HG03108 (cell line): ENCODE results near the gene SP140.
"Not testable (repeated sequence)": the region's sequence is repeated elsewhere in the genome, so short reads cannot be mapped to it uniquely, and the experiment has no call there.

Source experiments
- ATAC-seq: cut with Tn5 transposase; IDR thresholded peaks from one replicate; pipeline ENCODE4 v1.9.1; 2021; ENCODE audit warnings: moderate library complexity; ENCODE audit not compliant: unreplicated experiment

SP140 gene

GRCh38 chr2:230324503-230324902 lies 99.0 kb downstream of the SP140 start:
- no peak for ATAC-seq

DNA sequence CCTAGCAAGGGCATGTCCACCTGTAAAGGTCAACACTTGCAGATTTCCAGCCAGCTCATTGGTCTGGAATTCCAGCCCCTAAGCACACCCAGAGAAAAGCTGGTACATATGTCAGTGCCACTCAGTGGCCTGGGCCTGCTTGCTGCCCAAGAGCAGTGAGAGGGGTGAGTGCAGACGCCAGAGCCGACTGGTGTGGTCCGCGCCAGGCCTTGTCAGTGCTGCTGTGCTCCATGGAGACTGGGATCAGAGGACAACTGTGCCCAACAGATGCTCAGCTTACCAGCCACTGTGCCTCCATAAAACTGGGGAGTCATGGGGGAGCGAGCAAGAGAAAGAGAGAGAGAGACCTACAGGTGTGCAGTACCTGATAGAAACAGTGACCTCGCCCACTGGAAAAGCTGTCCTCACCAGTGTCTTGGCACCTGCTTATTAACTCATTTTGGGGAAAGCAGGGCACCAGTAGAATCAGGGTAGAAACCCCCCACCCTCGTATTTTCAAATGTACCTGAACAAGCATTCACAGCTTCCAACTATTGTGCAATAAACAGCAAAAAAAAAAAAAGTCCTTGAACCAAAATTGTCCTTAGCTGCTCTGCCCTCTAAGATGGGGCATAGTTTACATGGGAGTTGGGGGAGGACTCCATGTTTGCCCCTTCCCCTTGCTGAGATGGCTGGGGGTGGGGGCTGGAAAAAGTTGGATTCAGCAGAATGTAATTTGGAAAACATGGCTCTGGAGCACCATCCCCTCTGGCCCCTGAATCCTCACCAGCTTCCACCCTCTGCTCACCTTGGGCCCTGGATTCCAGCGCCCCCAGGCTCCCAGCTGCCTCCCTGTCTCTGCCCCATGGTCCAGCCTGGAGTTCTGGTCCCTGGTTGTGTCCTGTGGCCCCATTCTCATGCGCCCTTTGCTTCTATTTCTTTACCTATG lies 100.0 kb downstream of the SP140 start:
- no peak for ATAC-seq

DNA sequence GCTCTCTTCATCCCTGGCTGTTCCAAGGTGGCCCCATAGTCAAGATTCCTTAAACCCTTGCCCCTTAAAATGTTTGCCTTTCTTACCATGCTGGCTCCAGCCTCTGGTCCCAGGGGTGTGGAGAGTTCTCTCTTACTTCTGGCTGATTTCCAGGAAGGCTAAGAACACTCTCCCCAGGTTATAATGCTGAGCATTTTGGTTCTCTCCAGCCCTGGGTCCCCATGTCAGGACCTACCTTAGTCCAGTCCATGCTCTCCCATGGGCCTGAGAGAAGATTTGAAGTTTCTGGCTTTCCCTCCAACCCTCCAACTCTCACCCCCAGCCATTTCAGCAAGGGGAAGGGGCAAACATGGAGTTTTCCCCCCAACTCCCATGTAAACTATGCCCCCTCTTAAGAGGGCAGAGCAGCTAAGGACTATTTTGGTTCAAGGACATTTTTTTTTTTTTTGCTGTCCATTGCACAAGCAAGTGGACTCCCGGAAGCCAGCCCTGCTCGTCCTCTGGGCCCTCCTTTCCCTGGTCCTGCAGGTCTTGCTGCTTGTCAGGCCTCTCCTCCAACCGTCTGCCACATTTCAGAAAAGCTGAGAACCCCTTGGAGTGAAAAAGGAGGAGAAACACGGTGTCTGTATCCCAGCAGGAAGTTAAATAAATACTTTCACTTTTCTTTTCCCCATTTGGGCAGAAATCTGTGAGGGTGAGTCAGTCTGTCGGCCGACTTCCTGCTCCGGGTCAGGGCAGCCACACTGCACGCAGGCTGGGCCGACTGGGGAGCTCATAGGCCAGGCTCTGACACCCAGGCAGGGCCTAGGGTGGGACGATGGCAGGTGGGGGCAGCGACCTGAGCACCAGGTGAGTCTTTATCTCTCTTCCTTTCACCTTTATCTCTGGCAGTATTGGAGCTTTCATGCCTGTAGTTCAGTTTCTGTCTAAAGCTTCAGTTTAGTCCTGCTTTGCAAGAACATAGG lies 101.2 kb downstream of the SP140 start, which contains the start of gene SP140L:
TSS of gene SP140L (plus strand) at position 741 of the 965 bp plus-strand sequence. CDS start at position 818, 77 bp downstream.
- ATAC-seq, result peak; percentile 82

- peak; percentile 53 for ATAC-seq
These were observed 102.0 kb downstream of the SP140 start for GRCh38 chr2:230327418-230328154.

DNA sequence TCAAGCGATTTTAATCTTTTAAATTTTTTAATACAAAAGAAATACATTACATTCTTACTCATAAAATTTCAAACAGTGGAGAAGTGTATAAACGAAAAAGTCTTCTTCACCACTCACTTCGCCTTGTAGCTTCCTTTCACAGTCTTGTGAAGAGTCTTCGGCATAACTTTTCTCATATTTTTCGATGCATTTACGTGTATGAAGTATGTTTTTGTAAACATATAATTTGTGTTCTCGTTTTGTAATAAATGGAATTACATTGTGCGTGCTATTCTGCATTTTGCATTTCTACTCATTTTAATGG lies 102.6 kb downstream of the SP140 start:
- no peak for ATAC-seq

DNA sequence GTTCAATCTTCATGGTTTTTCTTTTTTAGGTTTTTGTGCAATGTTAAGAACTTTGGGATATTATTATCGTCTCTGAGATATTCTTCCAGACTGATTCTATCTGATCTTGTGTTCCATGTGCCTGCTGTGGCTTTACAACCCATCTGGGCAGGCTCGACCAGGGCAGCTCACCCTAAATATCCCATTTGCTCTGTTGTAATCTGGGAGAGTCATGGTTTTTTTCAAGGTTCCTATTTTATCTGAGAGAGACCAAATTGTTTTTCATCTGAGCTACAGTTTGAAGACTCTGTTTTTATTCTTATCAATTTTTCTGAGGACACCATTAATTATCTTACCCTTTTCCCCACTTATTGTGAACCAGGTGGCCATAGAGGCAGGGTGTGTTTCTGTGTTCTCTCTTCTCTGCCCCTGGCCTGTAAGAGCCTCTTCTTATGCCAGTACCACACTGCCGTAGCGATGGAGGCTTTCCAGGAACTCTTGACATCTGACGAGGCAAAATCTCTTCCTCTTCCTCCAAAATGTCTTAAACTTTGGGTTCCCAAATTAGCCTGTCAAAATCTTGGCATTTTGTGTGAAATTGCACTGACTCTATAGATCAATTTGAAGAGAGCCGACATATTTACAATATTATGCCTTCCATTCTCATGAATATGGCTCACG lies 104.5 kb downstream of the SP140 start:
- no peak for ATAC-seq

DNA sequence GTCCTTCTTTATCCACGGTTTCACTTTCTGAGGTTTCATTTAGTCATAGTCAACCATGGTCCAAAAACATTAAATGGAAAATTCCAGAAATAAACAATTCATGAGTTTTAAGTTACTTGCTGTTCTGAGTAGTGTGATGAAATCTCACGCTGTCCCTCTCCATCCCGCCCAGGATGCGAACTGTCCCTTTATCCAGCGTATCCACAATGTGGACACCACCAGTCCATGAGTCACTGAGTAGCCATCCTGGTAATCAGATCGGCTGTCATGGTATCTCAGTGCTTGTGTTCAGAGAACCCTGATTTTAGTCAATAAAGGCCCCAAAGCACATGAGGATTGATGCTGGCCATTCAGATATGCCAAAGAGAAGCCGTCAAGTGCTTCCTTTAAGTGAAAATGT lies 105.2 kb downstream of the SP140 start:
- no peak for ATAC-seq

GRCh38 chr2:230335461-230335863 lies 109.9 kb downstream of the SP140 start:
- no peak for ATAC-seq

- ATAC-seq, result no peak
These were observed 110.4 kb downstream of the SP140 start for GRCh38 chr2:230335864-230336506.

GRCh38 chr2:230341936-230342528 lies 116.5 kb downstream of the SP140 start:
- not testable (repeated sequence) for ATAC-seq

GRCh38 chr2:230343041-230343624 lies 117.6 kb downstream of the SP140 start:
- not testable (repeated sequence) for ATAC-seq

DNA sequence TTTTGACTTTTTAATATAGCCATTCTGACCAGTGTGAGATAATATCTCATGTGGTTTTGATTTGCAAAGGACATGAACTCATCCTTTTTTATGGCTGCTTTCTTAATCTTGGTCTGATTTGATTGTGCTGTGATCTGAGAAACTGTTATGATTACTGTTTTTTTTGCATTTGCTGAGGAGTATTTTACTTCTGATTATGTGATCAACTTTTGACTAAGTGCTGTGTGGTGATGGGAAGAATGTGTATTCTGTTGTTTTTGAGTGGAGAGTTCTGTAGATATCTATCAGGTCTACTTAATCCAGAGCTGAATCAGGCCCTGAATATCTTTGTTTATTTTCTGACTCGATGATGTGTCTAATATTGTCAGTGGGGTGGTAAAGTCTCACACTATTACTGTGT lies 118.2 kb downstream of the SP140 start:
- ATAC-seq, result no peak

DNA sequence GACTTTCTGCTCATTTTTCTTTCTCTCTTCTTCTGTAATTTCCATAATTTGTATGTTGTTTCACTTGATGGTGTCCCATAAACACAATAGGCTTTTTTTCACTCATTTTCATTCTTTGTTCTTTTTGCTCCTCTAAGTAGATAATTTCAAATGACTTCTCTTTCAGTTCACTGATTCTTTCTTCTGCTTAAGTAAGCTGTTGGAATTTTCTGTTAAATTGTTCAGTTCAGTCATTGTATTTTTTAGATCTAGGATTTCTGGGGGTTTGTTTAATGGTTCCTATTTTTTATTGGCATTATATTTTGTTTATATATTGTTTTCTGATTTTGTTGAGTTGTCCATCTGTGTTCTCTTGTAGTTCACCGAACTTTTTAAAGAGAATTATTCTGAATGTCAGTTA lies 120.9 kb downstream of the SP140 start:
- no peak for ATAC-seq

DNA sequence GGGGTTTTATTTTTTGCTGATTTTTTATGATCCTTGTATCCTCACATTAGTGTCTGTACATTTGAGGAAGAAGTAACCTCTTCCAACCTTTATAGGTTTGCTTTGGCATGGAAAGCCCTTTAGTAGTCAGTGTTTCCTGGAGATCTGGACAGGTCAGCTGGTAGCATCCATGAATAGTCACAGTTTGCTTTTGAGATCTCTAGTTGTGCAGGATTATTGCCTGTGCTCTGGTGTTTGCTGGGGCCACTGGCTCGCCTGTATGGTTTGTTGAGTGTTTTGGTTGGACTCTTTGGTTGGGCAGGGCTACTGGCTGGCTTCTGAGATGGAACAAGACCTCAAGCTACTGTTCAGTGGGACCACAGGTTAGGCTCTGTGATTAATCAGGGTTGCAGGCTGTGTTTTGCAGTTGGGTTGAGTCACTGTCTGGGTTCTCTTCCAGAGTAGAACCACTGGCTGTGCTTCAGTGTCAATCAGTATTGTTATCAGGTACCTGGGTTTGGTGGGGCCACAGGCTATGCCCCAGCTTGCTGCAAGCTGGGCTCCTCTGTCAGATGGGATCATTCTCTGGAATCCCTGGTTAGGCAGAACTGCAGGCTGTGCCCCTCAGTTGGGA lies 121.5 kb downstream of the SP140 start:
- ATAC-seq, result no peak

DNA sequence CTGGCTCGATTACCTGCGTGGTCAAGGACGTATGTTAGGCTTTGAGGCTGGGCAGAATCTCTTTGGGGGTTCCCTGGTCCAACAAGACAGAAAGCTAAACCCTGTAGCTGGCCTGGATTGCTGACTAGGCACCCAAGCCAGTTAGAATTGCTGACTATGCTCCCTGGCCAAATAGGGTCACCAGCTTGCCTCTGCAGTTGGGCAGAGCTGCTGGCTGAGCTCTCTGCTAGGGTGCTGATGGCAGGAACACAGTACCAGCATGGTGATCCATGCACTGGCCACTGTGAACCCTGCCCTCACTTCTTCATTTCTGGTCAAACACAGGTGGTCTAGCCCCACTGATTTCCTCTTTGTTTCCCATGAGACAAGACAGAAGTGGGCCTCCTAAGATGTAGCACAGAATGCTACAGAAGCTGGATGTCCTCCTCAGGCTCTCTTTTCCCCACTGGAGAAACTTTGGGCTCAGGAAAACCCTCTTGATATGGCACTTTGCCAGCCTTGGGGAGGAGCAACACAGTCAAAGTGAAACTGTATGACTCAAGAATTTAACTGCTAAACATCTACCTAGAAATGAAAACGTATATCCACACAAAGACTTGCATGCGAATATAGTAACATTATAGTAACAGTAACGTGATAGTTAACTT lies 122.2 kb downstream of the SP140 start:
- no peak for ATAC-seq

GRCh38 chr2:230348787-230349186 lies 123.3 kb downstream of the SP140 start:
- no peak for ATAC-seq

GRCh38 chr2:230356084-230356483 lies 130.5 kb downstream of the SP140 start:
- no peak for ATAC-seq

- no peak for ATAC-seq
These were observed 132.8 kb downstream of the SP140 start for GRCh38 chr2:230358305-230358704.
